ENCODE results near the gene ZNF621.

DNA sequence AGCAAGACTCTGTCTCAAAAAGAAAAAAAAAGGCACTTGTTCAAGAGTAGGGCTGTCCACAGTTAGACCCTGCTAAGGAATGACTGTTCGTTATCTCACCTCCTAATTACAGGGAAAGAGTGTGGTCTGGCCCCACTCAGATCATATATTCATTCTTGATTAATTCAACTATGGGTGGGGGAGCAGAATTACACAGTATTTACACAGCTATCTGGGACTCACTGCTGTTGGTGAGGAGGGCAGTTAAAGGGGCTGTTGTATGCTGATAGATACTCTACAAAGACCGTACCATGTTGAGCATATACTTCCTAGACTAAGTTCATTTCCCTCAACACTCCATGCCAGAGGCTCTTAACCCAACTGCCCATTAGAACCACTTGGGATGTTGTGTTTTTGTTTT, 22.7 kb upstream of the ZNF621 start:
- TF ChIP-seq EZH2phosphoT487 (IDR thresholded peaks at IDR 0.05; ENCODE audit: low read depth, severe bottlenecking, unreplicated experiment) (no peak), CTCF (IDR thresholded peaks at IDR 0.05; ENCODE audit: poor library complexity) (no peak)

Data from hepatocyte (in vitro differentiated cells).